PFSK-1 (cell line): ENCODE results near the gene FSTL4. TPM values are rescaled to one million over a fixed set of nuclear protein-coding genes. Genes with fewer than 3 reads are reported as not detected.

Source experiments
- FOXP2 ChIP-seq: optimal IDR thresholded peaks from 2 replicates; pipeline ENCODE3; 2011; ENCODE audit warnings: borderline replicate concordance, control low read depth, inconsistent platforms; ENCODE audit not compliant: insufficient read depth; ENCODE audit errors: extremely low read length, extremely low read depth
- POLR2AphosphoS5 ChIP-seq: IDR thresholded peaks from 2 replicates; pipeline ENCODE4 v1.6.1; 2012; ENCODE audit warnings: low read depth, mild to moderate bottlenecking, control low read depth, low read length, moderate library complexity
- REST ChIP-seq, 2 experiments: IDR thresholded peaks; 2 replicates each; pipeline versions ENCODE4 v1.6.1 to v1.8.0; 2011 to 2012; ENCODE audit warnings: low read depth in 2 of 2, low read length in 2 of 2, control low read depth in 1 of 2, inconsistent platforms in 1 of 2, mild to moderate bottlenecking in 1 of 2, moderate library complexity in 1 of 2; ENCODE audit not compliant: insufficient read depth in 1 of 2
- SIN3A ChIP-seq: IDR thresholded peaks from 2 replicates; pipeline ENCODE4 v1.6.1; 2012; ENCODE audit warnings: mild to moderate bottlenecking, low read length, moderate library complexity, borderline replicate concordance; ENCODE audit not compliant: insufficient read depth
- TAF1 ChIP-seq: IDR thresholded peaks from 2 replicates; pipeline ENCODE4 v1.6.1; 2012; ENCODE audit warnings: low read length, control low read depth, borderline replicate concordance; ENCODE audit not compliant: insufficient read depth
- polyA plus RNA-seq: library from polyadenylated mRNA; unstranded; fragments of >200 nt; gene quantifications from one replicate; pipeline ENCODE4 v1.2.1, GENCODE V29; 2012; ENCODE audit warnings: low read depth, missing spikeins; ENCODE audit not compliant: insufficient read length

The FSTL4 gene
- 0.99 TPM for polyA plus RNA-seq

- no peak for TF ChIP-seq SIN3A
- TF ChIP-seq TAF1 = no peak
- no peak for TF ChIP-seq FOXP2
- no peak for TF ChIP-seq POLR2AphosphoS5
- no peak for TF ChIP-seq REST (IDR thresholded peaks at IDR 0.05; ENCODE audit: insufficient read depth in 1 of 2, low read depth in 2 of 2, low read length in 2 of 2)
Measured at GRCh38 chr5:133612249-133612860, at the start of gene FSTL4. Gene FSTL4, minus strand, starts transcription at chr5:133612541.

- TF ChIP-seq FOXP2 (no peak), TAF1 (no peak), REST (IDR thresholded peaks at IDR 0.05; ENCODE audit: insufficient read depth in 1 of 2, low read depth in 2 of 2, low read length in 2 of 2) (no peak), POLR2AphosphoS5 (no peak), SIN3A (no peak)
Measured at GRCh38 chr5:133661389-133661788, 49.0 kb upstream of the FSTL4 start.

DNA sequence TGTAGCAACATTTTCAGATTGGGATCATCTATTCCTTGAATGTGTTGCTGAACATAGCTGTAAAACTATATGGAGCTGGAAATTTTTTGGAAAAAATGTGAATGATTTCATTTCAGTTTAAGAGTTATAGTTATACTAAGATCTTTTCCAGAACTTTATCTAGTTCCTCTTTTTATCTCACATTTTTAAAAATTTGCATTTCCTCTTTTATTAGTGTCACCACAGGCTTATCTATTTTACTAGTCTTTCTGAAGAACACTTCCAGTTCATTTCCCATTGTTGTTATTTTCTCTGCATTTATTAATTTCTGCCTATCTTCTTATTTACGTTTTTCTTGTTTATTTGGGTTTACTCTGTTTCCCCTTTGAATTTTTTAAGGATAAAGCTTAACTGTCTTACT is 46.0 kb upstream of the FSTL4 start:
- TF ChIP-seq SIN3A (no peak), POLR2AphosphoS5 (no peak), FOXP2 (no peak), REST (IDR thresholded peaks at IDR 0.05; ENCODE audit: insufficient read depth in 1 of 2, low read depth in 2 of 2, low read length in 2 of 2) (no peak), TAF1 (no peak)

DNA sequence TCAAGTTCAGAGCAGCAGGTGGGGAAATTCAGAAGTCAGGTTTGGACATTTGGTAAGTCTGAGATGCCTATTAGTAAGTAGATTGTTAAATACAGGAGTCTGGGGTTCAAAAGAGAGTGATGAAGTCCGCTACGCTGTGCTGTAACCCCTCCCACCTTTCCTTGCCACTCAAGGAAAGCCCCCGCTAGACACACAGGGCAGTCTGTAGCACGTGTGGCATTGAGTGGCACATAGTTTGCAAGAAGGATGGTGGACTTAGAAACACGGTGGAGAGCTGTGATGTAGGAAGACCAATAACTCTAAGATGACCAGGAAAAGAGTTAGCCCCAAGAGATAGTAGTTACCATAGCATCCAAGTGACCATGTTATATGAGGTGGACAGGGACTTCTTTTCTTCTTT is 44.7 kb upstream of the FSTL4 start:
- no peak for TF ChIP-seq POLR2AphosphoS5
- no peak for TF ChIP-seq TAF1
- no peak for TF ChIP-seq REST (IDR thresholded peaks at IDR 0.05; ENCODE audit: insufficient read depth in 1 of 2, low read depth in 2 of 2, low read length in 2 of 2)
- TF ChIP-seq SIN3A = no peak
- TF ChIP-seq FOXP2 = no peak

DNA sequence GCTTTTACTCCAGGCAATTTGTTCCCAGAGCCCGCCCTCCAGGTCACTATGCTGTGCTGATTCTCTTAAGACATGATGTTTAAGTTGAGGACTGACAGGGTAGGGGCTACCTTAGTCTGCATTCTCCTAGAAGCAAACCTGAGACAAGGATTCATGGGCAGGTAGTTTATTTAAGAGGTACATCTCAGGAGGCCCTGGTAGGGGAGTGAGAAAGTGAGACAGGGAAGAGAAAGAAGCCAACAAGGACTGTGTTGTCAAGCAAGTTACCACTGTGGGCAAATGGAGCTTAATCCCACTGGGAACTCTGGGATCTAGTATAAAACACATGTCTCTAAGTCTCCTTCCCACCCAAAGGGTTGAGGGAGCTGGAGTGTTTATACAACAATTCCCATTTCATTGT is 43.6 kb upstream of the FSTL4 start:
- TF ChIP-seq SIN3A (no peak), REST (IDR thresholded peaks at IDR 0.05; ENCODE audit: insufficient read depth in 1 of 2, low read depth in 2 of 2, low read length in 2 of 2) (no peak), POLR2AphosphoS5 (no peak), TAF1 (no peak), FOXP2 (no peak)
